Ecto neural progenitor cell (in vitro differentiated cells): ENCODE data around the gene SORCS3.

Experiments
- DNase-seq: peaks from one replicate; pipeline ENCODE4 v3.0.0-alpha.2; 2018; ENCODE audit warnings: low spot score

The SORCS3 gene

GRCh38 chr10:104920476-104920875, 279.4 kb downstream of the SORCS3 start:
- DNase-seq, result no peak

- no peak for DNase-seq
Observed at GRCh38 chr10:104921763-104922162, 280.7 kb downstream of the SORCS3 start.

- no peak for DNase-seq
Observed at GRCh38 chr10:104922810-104923209, 281.7 kb downstream of the SORCS3 start.

- no peak for DNase-seq
Observed at GRCh38 chr10:104923501-104923900, 282.4 kb downstream of the SORCS3 start.

DNA sequence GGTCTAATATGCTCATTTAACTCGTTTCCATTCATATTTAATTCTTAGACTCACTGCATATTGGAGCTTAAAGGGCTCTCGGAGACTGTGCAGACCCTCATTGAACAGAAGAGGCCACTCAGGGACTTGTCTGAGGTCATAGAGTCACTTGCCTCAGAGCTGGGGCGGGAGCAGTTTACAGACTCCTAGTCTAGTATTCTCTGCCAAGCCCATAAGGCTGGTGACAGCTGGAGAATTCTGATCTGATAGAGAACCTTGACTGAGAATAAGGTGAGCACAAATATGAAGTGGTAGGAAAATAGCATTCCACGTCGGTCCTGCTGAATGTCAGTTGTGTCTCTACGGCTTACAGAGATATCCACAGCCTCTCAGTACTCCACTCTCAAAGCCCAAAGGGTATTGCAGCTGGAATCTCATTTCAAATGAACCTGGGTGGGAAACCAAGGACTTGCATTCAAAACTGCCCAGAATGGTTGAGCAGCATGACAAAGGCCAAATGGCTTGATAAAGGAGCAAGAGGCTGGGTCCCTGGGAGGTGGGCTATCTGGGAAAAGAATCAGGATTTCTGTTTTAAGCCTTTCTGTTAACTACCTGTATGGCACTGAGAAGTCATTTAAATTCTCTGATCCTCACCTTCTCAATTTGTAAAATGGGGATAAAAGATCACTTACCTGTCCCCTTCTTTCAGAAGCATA, 283.2 kb downstream of the SORCS3 start:
- DNase-seq, result no peak

DNA sequence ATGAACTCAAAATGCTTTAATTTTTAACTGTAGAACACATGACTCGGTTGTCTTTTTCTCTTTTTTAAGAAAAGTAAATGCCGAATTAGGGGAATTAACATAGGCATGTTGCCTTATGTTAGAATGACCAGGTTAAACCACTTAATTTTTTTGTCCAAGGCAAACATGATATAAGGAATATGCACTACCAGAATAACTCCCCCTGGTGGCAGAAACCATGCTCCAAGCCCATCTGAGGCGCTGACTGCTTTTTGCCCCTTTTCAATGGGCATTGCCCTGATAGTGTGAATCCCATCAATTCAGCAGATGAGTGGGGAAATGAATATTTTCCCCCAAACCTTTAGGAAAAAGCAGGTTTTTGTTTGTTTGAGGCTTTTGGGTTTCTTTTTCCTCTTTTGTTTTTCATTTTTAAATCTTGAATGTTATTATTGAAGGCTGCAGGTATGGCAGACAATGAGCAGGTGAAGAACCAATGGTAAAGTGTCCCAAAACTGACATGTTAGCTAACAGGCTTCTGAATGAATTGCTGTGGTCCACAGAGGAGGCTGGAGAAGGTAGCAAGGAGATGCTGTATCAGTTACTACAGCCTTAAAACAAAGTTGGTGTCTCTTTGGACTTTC, 284.3 kb downstream of the SORCS3 start:
- DNase-seq, result no peak

DNA sequence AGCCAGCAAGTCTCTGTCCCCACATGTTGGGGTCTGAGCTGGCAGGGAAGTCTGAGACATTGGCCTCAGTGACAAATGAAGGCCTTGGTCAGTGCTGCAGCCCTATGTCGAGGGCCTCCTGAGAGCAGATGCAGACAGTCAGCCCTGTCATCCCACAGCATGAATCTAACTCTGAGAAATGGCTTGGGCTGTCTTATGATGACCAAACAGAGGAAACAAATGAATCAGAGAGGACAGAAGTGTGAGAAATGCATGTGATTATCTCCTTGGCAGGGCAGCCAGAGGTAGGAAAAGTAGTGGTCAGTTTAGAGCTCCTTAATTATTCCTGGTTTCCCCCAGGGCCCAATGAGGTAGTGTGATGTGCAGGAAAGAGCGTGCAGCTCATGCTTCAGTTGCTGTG, 287.6 kb downstream of the SORCS3 start:
- no peak for DNase-seq

DNA sequence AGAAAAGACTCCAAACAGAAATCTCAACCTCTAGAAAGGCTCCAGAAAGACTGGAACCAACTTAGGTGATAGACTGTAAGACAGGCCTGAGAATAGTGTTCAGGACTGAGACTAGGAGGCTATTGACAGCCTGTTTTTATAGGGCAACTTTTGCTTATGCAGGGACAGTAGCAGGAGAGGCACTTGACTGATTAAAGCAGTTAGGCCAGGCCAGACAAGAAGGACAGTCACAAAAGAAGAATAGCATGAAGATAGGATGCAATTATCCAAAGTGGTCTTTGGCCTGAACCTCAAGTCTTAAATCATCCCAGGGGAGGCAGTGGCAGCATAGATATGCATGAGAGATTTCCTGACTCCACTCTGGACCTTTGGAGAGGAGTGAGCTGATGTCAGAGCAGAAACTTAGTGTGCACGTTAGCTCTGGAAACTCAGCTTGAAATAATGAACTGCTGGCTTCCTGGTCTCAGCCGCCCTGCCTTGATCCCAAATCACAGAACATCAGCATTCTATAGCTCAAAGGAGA, 290.6 kb downstream of the SORCS3 start:
- no peak for DNase-seq

GRCh38 chr10:104935656-104936055, 294.6 kb downstream of the SORCS3 start:
- DNase-seq, result no peak

DNA sequence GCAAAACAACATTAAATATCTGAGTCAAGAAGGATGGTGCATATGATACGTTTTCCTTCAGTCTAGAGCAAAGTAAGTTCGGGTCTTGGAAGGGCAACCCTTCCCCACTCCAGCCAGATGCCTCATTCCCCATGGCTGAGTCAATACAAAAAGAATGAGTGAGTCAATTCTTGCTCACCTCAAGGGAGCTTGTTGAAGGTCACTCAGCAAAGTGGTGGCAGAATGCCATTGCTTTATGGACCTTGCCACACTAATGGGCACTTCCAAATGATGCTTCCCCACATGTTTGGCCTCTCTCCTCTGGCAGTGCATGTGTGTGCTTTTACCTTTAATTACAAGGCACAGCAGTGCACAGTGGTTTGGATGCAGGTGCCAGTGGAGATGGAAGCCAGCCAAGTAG, 296.5 kb downstream of the SORCS3 start:
- DNase-seq, result no peak

GRCh38 chr10:104938031-104938430, 296.9 kb downstream of the SORCS3 start:
- DNase-seq, result no peak

- DNase-seq, result no peak
Observed at GRCh38 chr10:104941662-104942061, 300.6 kb downstream of the SORCS3 start.

DNA sequence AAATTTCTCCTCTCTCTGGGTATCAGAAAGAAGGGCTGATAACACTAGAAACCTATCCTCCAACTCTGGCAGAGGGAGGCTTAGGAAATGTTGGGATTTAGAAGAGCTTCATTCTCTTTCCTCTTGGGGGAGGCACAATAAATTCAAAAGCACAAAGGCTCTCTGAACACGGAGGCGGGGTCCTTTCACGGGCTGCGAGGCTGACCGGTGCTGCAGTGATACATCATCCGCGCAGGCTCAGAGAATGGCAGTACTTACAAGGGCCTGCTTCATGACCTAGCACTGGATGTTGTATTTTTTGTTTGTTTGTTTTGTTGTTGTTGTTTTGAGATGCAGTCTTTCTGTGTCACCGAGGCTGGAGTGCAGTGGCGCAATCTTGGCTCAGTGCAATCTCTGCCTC, 306.2 kb downstream of the SORCS3 start:
- no peak for DNase-seq

- DNase-seq, result no peak
Observed at GRCh38 chr10:104957178-104957841, 316.2 kb downstream of the SORCS3 start.

DNA sequence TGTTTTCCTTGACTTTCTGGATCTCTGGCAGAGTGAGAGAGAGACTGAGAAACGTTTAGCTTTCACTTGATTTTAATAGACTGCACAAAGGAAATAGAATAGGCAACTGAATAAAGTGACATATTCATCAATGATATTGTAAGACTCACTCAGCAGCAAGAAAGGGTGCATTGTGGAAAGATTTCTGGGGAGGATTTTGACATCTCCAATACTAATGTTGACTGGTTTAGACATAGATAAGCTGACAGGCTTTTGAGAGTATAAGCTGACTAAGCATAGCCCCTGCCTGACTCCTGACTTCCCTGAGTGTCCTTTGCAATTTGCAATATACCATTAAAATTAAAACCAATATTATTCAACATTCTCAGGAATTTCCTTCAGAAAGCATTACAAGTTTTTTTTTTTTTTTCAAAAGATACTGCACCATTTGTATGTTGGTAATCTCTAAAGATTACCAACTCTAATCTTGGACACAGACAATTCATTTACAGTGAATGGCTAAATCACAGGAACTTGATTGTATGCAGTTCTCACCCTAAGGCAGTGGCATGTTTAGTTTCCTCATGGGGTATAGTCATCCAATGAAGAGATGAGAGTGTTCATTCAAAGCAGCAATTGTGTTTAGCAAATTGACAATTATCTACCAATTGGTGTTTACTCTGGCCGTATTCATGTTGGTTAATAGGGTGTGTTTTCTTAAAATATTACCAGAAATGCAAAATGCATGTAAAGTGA, 325.6 kb downstream of the SORCS3 start:
- DNase-seq, result no peak

DNA sequence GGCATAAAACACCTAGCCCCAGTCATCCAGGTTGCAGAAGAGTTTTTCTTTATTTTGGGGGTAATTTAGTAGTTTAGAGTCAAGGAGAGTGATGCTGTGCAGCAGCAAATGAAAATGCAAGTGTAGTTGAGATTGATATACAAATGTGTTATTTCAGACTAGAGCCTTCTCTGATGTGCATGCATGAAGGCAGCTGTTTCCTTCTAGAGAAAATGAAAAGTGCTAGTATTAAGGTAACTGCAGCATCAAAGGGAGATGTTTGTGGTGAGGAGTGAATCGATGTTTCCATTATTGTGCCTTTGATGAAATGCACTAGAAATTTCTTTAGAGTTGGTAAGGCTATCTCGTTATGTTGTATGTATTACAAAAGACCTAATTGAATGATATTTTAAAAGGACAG, 339.3 kb downstream of the SORCS3 start:
- no peak for DNase-seq

GRCh38 chr10:104981995-104982394, 340.9 kb downstream of the SORCS3 start:
- no peak for DNase-seq

DNA sequence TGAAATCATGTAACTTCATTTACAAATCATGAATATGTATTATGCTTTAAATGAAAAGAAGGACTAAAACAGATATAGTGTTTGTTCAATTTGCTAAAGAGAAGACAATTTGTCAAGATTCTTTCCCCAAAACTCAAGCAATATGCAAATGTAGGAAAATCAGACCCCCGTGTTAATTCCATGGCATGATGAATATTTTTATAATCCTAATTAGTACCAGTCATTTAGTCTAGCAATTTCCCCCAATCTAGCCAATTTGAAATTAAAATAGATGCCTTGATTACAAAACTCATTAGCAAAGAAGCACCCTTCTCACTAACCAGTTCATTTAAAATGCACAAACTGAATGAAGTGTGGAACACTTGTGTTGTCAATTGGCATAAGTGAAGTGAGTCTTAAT, 347.6 kb downstream of the SORCS3 start:
- no peak for DNase-seq

DNA sequence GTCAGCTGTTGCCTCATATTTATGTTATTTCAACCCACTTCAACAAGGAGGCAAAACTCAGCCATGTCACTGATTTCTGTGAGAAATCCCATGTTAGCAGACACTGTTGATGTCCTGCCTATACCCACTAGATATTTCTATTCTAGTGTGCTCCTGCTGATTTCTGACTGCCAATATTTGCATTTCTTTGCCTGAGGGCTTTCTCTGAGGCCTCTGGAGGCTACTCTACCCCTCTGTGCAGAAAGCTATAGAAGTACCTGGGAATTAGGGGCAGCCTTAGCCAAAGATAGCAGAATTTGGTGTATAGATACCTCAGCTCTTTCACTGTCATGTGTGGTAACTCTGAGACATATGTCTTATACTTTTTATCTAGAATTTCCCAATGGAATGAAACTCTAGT, 348.8 kb downstream of the SORCS3 start:
- no peak for DNase-seq

DNA sequence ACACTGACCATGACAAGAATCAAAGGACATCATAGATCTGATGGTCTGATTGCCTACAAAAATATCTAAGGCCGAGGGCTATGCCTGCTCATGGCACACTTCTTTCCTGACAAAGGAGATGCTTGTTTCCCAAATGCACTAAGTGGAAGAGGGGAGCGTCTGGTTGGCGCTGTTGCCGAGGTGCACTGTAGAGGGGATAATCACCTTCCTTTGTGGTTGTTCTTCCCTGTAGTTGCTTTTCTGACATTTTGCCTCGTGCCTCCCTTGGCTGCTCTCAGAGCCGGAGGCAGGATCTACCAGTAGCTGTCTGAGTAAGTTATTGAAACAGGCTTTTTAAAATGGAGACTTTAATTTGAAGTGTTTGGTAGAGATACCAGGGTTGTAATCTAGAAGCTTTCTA, 352.0 kb downstream of the SORCS3 start:
- DNase-seq, result no peak

GRCh38 chr10:105001269-105001668, 360.2 kb downstream of the SORCS3 start:
- no peak for DNase-seq

DNA sequence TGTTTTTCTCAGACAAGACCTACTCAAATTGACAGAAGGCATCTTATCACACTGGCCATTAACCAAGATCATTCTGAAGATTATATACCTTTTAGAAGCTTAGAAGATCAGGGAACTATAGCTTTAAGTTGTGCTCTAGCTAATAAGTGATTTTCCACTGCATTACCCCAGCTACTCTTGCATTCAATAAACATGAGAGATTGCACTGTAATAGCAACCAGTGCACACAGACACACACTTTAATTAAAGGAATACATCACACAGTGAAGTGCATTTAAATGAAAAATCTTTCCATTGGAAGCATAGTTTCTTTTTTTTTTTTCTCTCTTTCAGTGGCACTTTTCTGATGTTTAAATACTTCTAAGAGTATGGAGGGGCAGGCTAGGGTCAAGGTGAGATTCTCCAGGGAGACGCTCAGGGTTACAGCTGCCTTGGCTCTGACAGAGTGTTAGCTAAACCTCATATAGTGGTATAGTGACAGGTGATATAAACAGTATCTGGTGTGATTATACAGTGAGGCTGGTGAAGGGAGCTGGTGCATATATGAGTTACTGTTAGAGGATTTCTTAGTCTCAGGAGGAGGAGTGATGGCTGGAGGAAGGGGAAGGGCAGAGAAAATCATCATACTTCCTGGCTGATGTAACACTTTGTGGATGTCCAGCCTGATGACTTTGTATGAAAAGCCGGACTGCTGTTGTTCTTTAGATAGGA, 369.5 kb downstream of the SORCS3 start:
- no peak for DNase-seq
